A549 treated with GW870086 at 1 μM for 4 hours (cell line): ENCODE data around the gene ZNF253. TPM values are rescaled to one million over a fixed set of nuclear protein-coding genes. Genes with fewer than 3 reads are reported as not detected.

ENCODE experiments used
- total RNA-seq: library from RNA; stranded (reverse); fragments of 200-300 nt; extraction: Qiagen RNA extraction; gene quantifications from 5 replicates; pipeline ENCODE4 v1.2.3, GENCODE V29; 2022; ENCODE audit warnings: low read depth

Gene ZNF253
- total RNA-seq = 0.06 TPM in 1 of 5 replicates, not detected in the others

GRCh38 chr19:19865750-19866610 is at the start of gene ZNF253:
ZNF253 (plus strand) TSS chr19:19865882; CDS start chr19:19865997, 115 bp downstream.

GRCh38 chr19:19821366-19821951 is 44.2 kb upstream of the ZNF253 start, which contains the start of gene ZNF506:
ZNF506 (minus strand) TSS chr19:19821750; CDS start chr19:19821603, 147 bp downstream.

GRCh38 chr19:19900729-19901444 is 35.2 kb downstream of the ZNF253 start, which contains the start of gene ZNF93:
ZNF93 (plus strand) TSS chr19:19900946; CDS start chr19:19901089, 143 bp downstream.

Other genes with a start within 250 kb of the ZNF253 start
- gene PBX4, start 247.2 kb upstream of the ZNF253 start, total RNA-seq = 1.5 to 2.9 TPM (median 2.2 TPM) in 5 replicates
- gene LPAR2, start 237.7 kb upstream of the ZNF253 start, total RNA-seq = 4.4 to 5.7 TPM (median 4.9 TPM) in 5 replicates
- 4.5 to 7.1 TPM (median 6.1 TPM) in 5 replicates for gene GMIP, start 222.2 kb upstream of the ZNF253 start, total RNA-seq
- gene ATP13A1, start 202.2 kb upstream of the ZNF253 start, total RNA-seq = 22.5 to 34.4 TPM (median 32.4 TPM) in 5 replicates
- 2.2 to 6.6 TPM (median 4.7 TPM) in 5 replicates for gene ZNF101, start 197.0 kb upstream of the ZNF253 start, total RNA-seq
- 1.7 to 2.6 TPM (median 2.1 TPM) in 5 replicates for gene ZNF14, start 132.8 kb upstream of the ZNF253 start, total RNA-seq
- 0.13 to 0.49 TPM (median 0.27 TPM) in 4 of 5 replicates, not detected in the other for gene ZNF506, start 44.1 kb upstream of the ZNF253 start, total RNA-seq
- not detected in 5 replicates for gene ZNF93, start 35.1 kb downstream of the ZNF253 start, total RNA-seq
- not detected in 5 replicates for gene ZNF682, start 173.6 kb downstream of the ZNF253 start, total RNA-seq
- not detected in 5 replicates for gene ZNF90, start 212.1 kb downstream of the ZNF253 start, total RNA-seq